Mesothelial cell of epicardium (in vitro differentiated cells): ENCODE data around the gene EPHA10. TPM values are rescaled to one million over a fixed set of nuclear protein-coding genes. Genes with fewer than 3 reads are reported as not detected.

ENCODE experiments used
- DNase-seq, 2 experiments: peaks; one replicate each; pipeline ENCODE4 v3.0.0; 2021; ENCODE audit warnings: low spot score in 2 of 2; ENCODE audit not compliant: unreplicated experiment in 2 of 2
- H3K27ac Mint-ChIP-seq: 2 replicates; pipeline ENCODE4 v1.8.0; 2021; ENCODE audit warnings: mixed read lengths
- H3K27me3 Mint-ChIP-seq: 2 replicates; pipeline ENCODE4 v1.8.0; 2021; ENCODE audit warnings: low read depth, mixed read lengths
- H3K36me3 Mint-ChIP-seq: 2 replicates; pipeline ENCODE4 v1.8.0; 2021; ENCODE audit warnings: mixed read lengths
- H3K4me1 Mint-ChIP-seq: 2 replicates; pipeline ENCODE4 v1.8.0; 2021; ENCODE audit warnings: mixed read lengths
- H3K4me3 Mint-ChIP-seq: 2 replicates; pipeline ENCODE4 v1.8.0; 2021; ENCODE audit warnings: mild to moderate bottlenecking, moderate library complexity, mixed read lengths
- H3K9me3 Mint-ChIP-seq: 2 replicates; pipeline ENCODE4 v1.8.0; 2021; ENCODE audit warnings: mixed read lengths
- total RNA-seq: library from RNA; stranded (reverse); gene quantifications from 3 replicates; pipeline ENCODE4 v1.2.1, GENCODE V29; 2021
- TF ChIP-seq, protein P1 (sequence below): fragments of 200-600 bp; sonication (generic); IDR thresholded peaks from one replicate; pipeline ENCODE4 v1.5.0; 2021; ENCODE audit warnings: antibody characterized with exemption; ENCODE audit not compliant: unreplicated experiment

The EPHA10 gene
- total RNA-seq, 1 donor from 2014 or later, result 0.18 TPM

DNA sequence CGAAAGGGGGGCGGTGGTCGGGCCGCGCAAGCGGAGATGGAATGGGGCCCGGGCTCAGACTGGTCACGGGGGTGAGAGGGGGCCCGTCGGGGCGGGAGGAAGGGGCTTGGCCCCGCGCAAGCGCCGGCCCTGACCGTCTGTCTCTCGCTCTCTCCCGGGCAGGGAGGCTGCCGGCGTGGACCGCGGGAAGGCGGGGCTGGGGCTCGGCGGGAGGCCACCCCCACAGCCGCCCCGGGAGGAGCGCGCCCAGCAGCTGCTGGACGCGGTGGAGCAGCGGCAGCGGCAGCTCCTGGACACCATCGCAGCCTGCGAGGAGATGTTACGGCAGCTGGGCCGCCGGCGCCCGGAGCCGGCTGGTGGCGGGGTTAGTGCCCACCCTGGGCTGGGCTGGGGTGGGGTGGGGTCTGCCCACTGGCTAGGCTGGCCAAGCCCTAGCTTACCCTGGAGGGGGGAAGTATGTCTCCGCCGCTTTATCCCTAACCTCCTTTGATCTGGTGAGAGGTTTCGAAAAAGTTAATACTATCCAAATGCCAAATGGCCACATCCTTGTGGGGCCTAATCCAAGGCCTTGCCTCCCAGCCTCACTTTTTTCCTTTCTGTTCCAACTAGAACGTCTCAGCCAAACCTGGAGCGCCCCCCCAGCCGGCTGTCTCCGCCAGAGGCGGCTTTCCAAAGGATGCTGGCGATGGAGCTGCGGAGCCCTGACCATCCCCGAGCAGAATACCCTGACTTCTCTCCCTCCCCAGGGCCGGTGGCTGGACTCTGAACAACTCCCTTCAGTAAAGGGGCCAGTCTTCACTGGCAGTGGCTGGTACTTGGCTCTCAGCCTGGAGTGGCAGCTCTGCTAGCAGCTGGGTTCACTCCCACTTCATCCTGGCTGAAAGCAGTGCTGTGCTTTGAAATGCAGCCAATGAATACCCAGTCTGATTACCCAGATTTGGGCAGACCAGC lies 43.7 kb upstream of the EPHA10 start:
- no peaks in the 10 kb centered on the region for H3K9me3 Mint-ChIP-seq
- peaks cover 13% of the 10 kb centered on the region for H3K4me1 Mint-ChIP-seq
- H3K27me3 Mint-ChIP-seq, result no peaks in the 10 kb centered on the region
- peaks cover 12% of the 10 kb centered on the region for H3K36me3 Mint-ChIP-seq
- TF ChIP-seq, protein P1, sequence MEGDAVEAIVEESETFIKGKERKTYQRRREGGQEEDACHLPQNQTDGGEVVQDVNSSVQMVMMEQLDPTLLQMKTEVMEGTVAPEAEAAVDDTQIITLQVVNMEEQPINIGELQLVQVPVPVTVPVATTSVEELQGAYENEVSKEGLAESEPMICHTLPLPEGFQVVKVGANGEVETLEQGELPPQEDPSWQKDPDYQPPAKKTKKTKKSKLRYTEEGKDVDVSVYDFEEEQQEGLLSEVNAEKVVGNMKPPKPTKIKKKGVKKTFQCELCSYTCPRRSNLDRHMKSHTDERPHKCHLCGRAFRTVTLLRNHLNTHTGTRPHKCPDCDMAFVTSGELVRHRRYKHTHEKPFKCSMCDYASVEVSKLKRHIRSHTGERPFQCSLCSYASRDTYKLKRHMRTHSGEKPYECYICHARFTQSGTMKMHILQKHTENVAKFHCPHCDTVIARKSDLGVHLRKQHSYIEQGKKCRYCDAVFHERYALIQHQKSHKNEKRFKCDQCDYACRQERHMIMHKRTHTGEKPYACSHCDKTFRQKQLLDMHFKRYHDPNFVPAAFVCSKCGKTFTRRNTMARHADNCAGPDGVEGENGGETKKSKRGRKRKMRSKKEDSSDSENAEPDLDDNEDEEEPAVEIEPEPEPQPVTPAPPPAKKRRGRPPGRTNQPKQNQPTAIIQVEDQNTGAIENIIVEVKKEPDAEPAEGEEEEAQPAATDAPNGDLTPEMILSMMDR, result no peak
- H3K4me3 Mint-ChIP-seq, result peak overlapping the region; percentile 91
- DNase-seq, result peak; percentile 53 to 73
- H3K27ac Mint-ChIP-seq, result peak overlapping the region; percentile 95

DNA sequence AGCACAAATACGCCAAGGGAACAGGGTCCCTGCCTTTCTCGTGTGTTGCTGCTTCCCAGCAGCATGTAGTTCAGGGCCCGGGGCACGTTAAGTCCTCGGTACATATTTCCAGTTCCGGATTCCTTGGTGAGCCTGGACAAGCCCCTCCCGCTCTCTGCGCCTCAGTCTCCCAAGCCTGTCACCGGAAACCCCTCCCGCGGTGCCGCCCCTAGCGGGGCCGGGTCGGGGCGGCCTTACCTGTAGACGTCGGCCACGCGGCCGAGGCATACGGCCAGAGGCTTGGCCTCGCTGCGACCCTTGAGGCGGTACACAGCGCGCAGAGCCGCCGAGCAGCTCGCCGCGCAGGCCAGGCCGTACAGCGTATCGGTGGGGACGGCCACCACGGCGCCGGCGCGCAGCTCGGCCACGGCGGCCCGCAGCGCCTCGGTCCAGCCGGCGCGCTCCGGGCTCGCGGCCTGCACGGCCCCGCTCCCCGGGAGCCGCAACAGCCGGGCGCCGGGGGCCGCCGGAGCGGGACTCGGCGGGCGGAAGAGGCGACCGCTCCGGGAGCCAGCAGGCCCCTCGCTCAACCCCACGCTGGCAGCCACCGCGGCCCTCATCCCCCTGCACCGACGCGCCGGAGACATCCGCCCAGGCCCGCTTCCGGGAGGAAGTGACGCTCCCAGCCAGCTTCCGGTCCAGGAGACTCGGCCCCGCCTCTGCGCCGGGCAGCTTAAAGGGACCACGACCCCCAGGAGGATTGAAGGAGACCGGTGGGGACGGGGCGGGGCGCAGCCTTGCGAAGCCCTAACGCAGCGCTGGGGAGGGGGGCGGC lies 42.8 kb upstream of the EPHA10 start, which contains the start of the genes C1orf122 and YRDC:
Gene C1orf122 (plus strand): TSS at position 236 of the 814 bp plus-strand sequence. CDS start 615 bp downstream, outside the sequence.
Gene YRDC (minus strand): TSS at position 654 of the 814 bp plus-strand sequence. CDS start 28 bp downstream, at position 626.
- no peaks in the 10 kb centered on the region for H3K9me3 Mint-ChIP-seq
- TF ChIP-seq, protein P1, result no peak
- DNase-seq, result peak; percentile 89 to 93
- peak within 1 kb of the TSS; percentile 91 for H3K4me3 Mint-ChIP-seq
- H3K27me3 Mint-ChIP-seq, result no peaks in the 10 kb centered on the region
- H3K27ac Mint-ChIP-seq, result peak within 1 kb of the TSS; percentile 95
- H3K36me3 Mint-ChIP-seq, result peaks cover 17% of the 10 kb centered on the region
- H3K4me1 Mint-ChIP-seq, result peaks cover 13% of the 10 kb centered on the region

DNA sequence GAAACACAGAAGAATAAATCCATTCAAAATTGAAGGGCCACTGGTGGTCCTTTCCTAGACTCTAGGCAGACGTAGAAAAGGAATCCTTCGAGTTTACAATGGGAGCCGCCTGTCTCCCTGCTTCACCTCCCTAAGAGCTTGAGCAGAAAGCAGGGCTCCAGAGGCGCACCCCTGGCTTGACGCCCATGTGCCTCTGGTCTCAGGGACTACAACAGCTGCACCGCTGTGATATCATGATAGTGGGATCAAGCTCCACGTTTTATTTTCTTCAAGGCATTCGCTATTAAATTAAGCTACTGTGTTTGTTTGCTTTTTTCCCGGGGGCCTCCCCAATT lies 42.3 kb upstream of the EPHA10 start:
- no peaks in the 10 kb centered on the region for H3K9me3 Mint-ChIP-seq
- H3K27ac Mint-ChIP-seq, result peak overlapping the region; percentile 89
- H3K36me3 Mint-ChIP-seq, result peaks cover 23% of the 10 kb centered on the region
- no peaks in the 10 kb centered on the region for H3K27me3 Mint-ChIP-seq
- H3K4me3 Mint-ChIP-seq, result peak overlapping the region; percentile 77
- TF ChIP-seq, protein P1, result no peak
- peaks cover 13% of the 10 kb centered on the region for H3K4me1 Mint-ChIP-seq
- DNase-seq, result no peak

DNA sequence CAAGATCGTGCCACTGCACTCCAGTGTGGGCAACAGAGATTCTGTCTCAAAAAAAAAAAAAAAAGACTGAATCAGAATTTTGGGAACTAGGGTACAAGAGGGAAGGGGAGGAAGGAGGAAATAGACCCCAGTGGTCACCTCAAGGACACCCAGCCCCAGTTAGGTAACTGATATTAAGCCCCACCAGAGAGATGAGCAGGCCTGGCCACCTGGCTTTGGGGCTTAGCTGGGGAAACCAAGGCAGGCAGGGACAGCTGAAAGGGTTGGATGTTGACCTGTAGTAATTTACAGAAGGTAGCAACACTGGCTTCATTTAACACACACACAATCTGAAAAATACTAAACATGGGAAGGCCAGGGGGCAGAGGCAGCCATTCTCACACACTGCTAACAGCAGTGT lies 37.5 kb upstream of the EPHA10 start:
- no peak overlapping the region for H3K27ac Mint-ChIP-seq
- H3K27me3 Mint-ChIP-seq, result no peaks in the 10 kb centered on the region
- DNase-seq, result no peak
- TF ChIP-seq, protein P1, result no peak
- H3K4me1 Mint-ChIP-seq, result peaks cover 8% of the 10 kb centered on the region
- peaks cover 27% of the 10 kb centered on the region for H3K36me3 Mint-ChIP-seq
- H3K9me3 Mint-ChIP-seq, result no peaks in the 10 kb centered on the region
- no peak overlapping the region for H3K4me3 Mint-ChIP-seq

DNA sequence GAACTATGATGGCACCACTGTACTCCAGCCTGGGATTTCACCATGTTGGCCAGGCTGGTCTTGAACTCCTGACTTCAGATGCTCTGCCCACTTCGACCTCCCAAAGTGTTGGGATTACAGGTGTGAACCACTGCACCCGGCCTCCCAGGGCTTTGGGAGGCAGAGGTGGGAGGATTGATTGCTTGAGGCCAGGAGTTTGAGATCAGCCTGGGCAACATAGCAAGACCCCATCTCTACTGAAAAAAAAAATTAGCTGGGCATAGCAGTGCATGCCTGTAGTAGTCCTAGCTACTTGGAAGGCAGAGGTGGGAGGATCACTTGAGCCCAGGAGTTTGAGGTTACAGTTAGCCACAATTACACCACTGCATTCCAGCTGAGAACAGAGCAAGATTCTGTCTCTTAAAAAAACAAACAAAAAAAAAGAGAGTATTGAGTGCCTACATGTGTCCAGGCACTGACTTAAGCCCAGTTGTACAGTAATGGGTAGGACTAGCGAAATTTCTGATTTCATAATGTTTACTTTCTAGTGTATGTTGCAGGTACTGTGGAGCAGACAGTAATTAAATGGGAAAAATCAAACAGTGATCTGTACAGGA lies 32.9 kb upstream of the EPHA10 start:
- TF ChIP-seq, protein P1, result no peak
- no peak for DNase-seq
- peaks cover 29% of the 10 kb centered on the region for H3K27me3 Mint-ChIP-seq
- H3K27ac Mint-ChIP-seq, result no peak overlapping the region
- no peak overlapping the region for H3K4me3 Mint-ChIP-seq
- peaks cover 2% of the 10 kb centered on the region for H3K4me1 Mint-ChIP-seq
- no peaks in the 10 kb centered on the region for H3K9me3 Mint-ChIP-seq
- H3K36me3 Mint-ChIP-seq, result peaks cover 11% of the 10 kb centered on the region
